Hepatic stellate cell (primary cell): ENCODE results near the gene REG4.
A peak's percentile ranks its signal among the peaks of the same experiment; 100 is the strongest.

Source experiments
- DNase-seq: peaks from one replicate; pipeline ENCODE4 v3.0.0; 2011; ENCODE audit warnings: low spot score

The REG4 gene

GRCh38 chr1:119779869-119780356, 31.3 kb downstream of the REG4 start:
- peak; percentile 12 for DNase-seq

GRCh38 chr1:119778886-119779560, 32.2 kb downstream of the REG4 start:
- DNase-seq: no peak

DNA sequence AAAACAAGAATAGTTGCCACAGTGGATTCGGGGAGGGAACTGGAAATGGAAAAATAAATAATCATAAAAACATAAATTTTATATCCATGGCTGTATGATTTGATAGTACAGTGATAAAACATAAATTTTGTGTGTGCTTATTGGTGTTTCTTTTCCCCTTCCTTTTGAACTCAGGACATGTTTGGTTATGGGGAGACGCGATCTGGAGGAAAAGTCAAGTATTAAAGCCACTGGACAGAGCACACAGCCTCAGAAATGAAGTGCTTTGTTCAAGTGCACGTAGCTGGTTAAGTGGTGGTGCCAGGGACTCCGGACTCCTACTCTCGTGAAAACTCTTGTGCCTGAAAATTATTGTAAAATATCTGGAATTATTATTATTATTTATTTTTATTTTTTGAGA, 32.9 kb downstream of the REG4 start:
- no peak for DNase-seq

DNA sequence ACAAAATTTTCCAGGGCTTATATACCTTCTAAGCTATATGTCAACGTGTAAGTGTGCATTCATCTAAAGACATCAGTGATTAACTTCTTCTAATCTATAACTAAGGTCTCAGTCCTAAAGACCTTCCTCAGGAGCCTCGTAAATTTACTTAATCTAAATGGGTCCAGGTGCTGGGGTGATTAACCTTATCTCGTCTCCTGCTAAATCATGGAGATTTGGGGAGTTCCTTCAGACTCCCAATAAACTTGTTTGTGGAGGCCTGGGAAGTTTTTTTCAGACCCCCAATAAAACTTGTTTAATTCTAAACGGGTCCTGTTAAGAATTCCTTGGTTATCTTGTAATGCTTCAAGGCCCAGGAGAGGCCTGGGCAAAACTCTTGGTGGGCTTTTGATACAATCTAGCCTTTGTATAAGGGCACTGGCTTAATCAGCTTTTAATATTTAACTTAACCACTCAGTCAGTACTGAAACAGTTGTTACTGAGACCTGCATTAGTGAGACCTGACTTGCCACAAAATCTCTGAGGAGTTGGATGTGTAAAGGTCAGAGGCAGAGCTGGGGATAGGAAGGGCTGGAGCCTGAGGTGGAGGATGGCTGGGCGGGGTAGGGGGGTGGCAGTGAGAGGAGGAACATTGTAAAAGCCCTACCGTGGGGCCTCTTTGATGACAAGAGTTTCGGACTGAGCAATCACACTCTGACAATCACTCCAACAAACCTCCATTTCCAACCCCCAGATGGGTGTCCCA, 36.3 kb downstream of the REG4 start:
- DNase-seq: no peak

DNA sequence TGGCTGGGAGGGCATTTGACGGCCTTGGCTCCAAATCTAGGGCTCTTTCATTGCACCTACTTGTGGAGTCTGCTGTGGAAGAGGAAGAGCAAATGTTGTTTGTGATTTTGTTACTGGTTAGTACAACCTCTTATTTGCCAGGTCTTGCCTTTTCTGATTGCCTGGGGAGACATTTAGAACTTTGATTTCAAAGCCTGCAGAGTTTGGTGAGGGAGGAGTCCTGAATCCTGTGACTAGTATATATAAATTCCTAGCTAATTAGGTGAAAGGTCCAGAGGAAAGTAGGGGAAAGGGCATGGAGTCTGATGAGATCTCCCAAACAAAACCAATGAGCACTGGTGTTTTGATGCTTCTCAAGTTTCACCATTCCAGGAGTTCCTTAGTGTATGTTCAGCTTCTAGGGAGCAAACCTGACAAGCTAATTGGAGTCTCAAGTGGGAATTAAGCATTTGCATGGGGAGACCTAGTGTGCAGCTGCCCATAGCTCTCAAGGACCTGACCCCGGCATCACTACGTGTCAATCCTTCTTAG, 37.5 kb downstream of the REG4 start:
- DNase-seq: no peak

DNA sequence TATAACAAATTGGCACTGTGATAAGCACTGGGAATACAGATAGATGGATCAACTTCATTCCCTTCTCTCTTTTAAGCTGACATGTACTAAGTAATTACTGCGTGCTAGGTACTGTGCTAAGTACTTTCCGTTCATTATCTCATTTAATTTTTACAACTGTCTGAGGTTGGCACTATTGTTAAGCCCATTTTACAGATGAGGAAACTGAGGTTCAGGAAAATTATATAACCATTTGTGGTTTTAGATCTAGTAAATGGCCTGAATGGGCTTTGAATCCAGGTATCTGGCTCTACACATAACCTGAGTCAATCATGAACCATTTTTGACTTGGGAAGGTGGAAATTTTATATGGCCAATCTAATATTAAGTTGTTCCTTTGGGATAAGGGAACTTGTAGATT, 39.0 kb downstream of the REG4 start:
- DNase-seq: no peak

DNA sequence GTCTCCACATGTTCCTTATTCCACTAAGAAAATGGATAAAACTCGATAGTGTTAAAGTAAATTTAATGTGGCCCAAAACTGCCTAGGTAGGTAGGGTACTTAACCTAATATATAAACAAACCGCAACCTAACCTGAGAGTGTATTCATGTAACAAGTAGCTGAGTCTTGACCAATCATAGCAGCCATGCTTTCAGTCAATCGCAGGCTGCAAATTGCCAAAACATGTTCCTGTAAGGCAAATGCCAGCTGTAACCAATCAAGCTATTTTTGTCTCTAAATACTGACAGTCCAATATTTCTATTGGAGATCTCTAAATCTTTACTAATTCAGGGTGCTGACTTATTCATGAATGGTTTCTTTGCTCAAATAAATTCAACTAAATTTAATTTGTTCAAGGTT, 39.5 kb downstream of the REG4 start:
- DNase-seq: no peak

GRCh38 chr1:119771016-119771415, 40.2 kb downstream of the REG4 start:
- DNase-seq: no peak

DNA sequence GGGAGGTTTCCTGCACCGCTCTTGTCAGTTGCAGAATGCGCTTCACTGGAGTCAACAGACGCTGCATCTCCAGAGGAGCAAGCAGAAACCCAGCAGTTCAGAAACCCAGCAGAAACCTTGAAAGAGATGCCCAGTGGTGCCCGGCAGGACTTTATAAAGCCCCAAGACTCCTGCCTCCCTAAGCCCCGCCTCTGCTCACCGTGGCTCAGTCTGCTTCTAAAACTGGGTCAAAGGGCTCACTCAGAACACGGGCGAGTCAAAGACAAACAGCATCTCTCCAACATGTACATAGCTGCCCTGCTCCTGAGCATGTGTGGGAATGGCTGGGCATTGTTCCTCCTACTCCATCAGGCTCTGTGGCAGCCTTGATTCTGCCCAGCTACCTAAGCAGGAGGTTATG, 42.5 kb downstream of the REG4 start, which contains the start of gene HMGCS2:
HMGCS2 (minus strand) TSS at position 128 of the 400 bp plus-strand sequence; CDS start at position 67, 61 bp downstream.
- no peak for DNase-seq

- no peak for DNase-seq
Observed at GRCh38 chr1:119767486-119767885, 43.8 kb downstream of the REG4 start.

GRCh38 chr1:119766374-119766794, 44.9 kb downstream of the REG4 start:
- DNase-seq: no peak

DNA sequence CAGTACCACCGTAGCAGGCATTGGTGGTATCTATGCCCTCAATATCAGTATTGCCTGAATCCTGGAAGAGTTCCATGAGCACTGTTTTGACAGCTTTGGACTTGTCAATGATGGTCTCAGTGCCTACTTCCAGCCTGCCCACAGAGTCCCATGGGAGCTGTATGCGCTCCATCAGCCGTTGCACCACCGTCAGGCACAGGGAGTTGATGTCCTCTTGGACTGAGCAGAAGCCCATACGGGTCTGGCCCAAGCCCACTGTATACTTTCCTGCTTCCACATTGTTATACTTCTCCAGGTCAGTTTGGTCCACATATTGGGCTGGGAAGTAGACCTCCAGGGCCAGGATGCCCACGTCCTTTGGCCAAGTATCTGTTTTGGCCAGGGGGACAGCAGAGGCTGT, 47.0 kb downstream of the REG4 start:
- no peak for DNase-seq

GRCh38 chr1:119762953-119763352, 48.3 kb downstream of the REG4 start:
- no peak for DNase-seq

GRCh38 chr1:119762409-119762808, 48.9 kb downstream of the REG4 start:
- DNase-seq: no peak

- no peak for DNase-seq
Observed at GRCh38 chr1:119758584-119758983, 52.7 kb downstream of the REG4 start.

- no peak for DNase-seq
Observed at GRCh38 chr1:119752592-119752991, 58.7 kb downstream of the REG4 start.

- no peak for DNase-seq
Observed at GRCh38 chr1:119748040-119748439, 63.2 kb downstream of the REG4 start.

- no peak for DNase-seq
Observed at GRCh38 chr1:119747451-119747850, 63.8 kb downstream of the REG4 start.

DNA sequence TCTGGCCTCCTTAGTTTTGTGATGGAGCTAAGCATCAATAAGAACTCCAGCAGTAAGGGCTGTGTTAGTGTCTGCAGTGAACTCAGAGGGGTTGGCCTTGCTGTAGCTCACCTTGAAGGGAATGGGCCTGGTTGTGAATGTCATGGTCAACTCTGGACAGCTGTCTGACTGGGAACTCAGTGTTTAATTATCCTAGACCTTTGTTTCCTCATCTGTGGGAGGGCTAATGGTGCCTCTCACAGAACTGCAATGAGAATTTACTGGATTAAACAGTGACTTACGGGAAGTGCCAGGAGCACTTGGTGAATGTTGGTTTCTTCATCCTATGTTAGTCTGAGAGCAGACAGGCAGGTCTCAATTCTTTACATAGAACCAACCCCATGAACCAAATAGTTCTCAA, 66.2 kb downstream of the REG4 start:
- no peak for DNase-seq

DNA sequence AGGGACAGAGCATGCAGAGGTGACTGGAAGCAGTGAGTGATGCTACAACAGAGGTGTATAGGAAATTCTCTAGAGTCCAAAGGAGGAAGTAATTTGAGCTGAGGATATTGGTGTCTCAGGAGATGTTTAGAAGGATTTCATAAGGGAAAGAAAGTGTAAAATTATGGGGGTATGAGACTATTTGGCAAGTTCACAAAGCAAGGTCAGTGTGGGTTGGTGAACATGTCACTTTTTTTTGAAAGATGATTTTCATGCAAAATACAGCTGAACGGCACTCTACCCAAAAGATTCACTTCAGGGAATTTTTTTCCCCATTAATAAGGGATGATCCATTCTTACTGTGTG, 66.7 kb downstream of the REG4 start:
- no peak for DNase-seq
